Keratinocyte (primary cell): ENCODE measurements around the gene SYT9. TPM values are rescaled to one million over a fixed set of nuclear protein-coding genes. Genes with fewer than 3 reads are reported as not detected.

Experiments
- polyA plus RNA-seq, 5 experiments: library from polyadenylated mRNA; depleted of rRNA in 3 of 5; stranded (reverse) in 3 of 5; stranded (forward) in 1 of 5; unstranded in 1 of 5; fragments of >200 nt; gene quantifications; 1 replicate in 1 of 5; 2 replicates in 3 of 5; 3 replicates in 1 of 5; pipeline versions ENCODE4 v1.2.1 to v1.2.3, GENCODE V29; 2011 to 2012; ENCODE audit warnings: missing spikeins in 2 of 5, low read depth in 1 of 5, low replicate concordance in 1 of 5
- small RNA-seq, 3 experiments: library from RNA; depleted of rRNA; stranded (forward); fragments of <200 nt; gene quantifications; one replicate each; pipeline ENCODE3, GENCODE V24; 2012; ENCODE audit warnings: low read depth in 3 of 3, low replicate concordance in 1 of 3; ENCODE audit not compliant: insufficient read length in 3 of 3

SYT9 gene
- polyA plus RNA-seq, 1 donor (not counting 4 experiments of a cell fraction or from before 2014, with no cell fraction given) = not detected

Small RNA genes within 50 kb of the gene (small RNA-seq; reads per million reads assigned to genes)
- gene MIR302E = 0 reads per million in 3 experiments

Other genes starting within 250 kb of the SYT9 start
- 0.89 to 1.1 TPM (median 0.95 TPM) in 3 replicates for gene ZNF214, start 231.6 kb upstream of the SYT9 start, polyA plus RNA-seq
- gene NLRP14, start 231.4 kb upstream of the SYT9 start, polyA plus RNA-seq = 0.03 TPM in 2 of 3 replicates, not detected in the other
- gene RBMXL2, start 162.9 kb upstream of the SYT9 start, polyA plus RNA-seq = not detected in 3 replicates
- not detected in 3 replicates for gene OLFML1, start 233.6 kb downstream of the SYT9 start, polyA plus RNA-seq